ENCODE results near the gene TAF3. TPM values are rescaled to one million over a fixed set of nuclear protein-coding genes. Genes with fewer than 3 reads are reported as not detected.

TAF3 gene
- polyA plus RNA-seq, 1 donor (not counting 4 experiments of a cell fraction or from before 2014, with no cell fraction given) = 2.0 TPM

DNA sequence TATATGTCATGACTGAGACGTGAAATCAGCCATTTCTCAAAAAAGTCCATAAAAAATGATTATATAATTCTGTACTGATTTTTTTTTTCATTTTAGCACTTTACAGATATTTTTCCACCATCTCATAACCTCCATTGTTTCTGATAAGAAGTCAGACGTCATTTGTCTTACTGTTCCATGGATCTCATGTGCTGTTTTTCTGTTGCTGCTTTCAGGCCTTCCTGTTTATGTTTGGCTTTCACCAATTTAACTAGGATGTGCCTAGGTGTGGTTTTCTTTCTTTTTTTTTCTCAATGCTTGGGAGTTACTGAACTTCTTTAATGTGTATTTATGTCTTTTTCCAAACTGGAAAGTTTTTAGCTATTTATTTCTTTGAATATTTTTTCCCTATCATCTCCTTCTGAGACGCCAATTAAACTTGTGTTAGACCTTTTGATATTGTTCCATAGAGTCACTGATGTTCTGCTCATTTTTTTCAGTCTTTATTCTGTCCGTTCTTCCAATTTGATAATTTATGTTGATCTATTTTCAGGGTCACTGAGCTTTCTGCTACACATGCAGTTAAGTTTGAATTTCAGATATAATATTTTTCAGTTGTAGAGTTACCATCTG, 43.3 kb downstream of the TAF3 start:
- no peak overlapping the region for H3K9ac ChIP-seq (ENCODE audit: control insufficient read depth, extremely low read depth, insufficient read depth, low read length)
- no peak overlapping the region for H3K4me3 ChIP-seq (ENCODE audit: control insufficient read depth in 2 of 3, extremely low read depth in 1 of 3, insufficient read depth in 2 of 3, low read depth in 1 of 3, low read length in 3 of 3)
- H3K79me2 ChIP-seq (ENCODE audit: control insufficient read depth, insufficient read depth, low read length) = peaks cover 2% of the 10 kb centered on the region
- no peaks in the 10 kb centered on the region for H4K20me1 ChIP-seq (ENCODE audit: control insufficient read depth, extremely low read depth, insufficient read depth, low read length)
- TF ChIP-seq, protein P1, sequence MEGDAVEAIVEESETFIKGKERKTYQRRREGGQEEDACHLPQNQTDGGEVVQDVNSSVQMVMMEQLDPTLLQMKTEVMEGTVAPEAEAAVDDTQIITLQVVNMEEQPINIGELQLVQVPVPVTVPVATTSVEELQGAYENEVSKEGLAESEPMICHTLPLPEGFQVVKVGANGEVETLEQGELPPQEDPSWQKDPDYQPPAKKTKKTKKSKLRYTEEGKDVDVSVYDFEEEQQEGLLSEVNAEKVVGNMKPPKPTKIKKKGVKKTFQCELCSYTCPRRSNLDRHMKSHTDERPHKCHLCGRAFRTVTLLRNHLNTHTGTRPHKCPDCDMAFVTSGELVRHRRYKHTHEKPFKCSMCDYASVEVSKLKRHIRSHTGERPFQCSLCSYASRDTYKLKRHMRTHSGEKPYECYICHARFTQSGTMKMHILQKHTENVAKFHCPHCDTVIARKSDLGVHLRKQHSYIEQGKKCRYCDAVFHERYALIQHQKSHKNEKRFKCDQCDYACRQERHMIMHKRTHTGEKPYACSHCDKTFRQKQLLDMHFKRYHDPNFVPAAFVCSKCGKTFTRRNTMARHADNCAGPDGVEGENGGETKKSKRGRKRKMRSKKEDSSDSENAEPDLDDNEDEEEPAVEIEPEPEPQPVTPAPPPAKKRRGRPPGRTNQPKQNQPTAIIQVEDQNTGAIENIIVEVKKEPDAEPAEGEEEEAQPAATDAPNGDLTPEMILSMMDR (optimal IDR thresholded peaks at IDR 0.05 in 1 of 3, IDR thresholded peaks at IDR 0.05 in 1 of 3, conservative IDR thresholded peaks at IDR 0.05 in 1 of 3; ENCODE audit: extremely low read depth in 1 of 3, insufficient read depth in 2 of 3, low read length in 3 of 3) = no peak
- TF ChIP-seq EZH2 (IDR thresholded peaks at IDR 0.05; ENCODE audit: low read length) = no peak
- dilution Hi-C loops (cut with MboI; ENCODE audit: extremely low pct_ligation_motif_present, low sequenced_read_pairs) = no loop called here
- DNase-seq (ENCODE audit: low read depth, low spot score) (no peak), FAIRE-seq (no peak)
- H3K4me2 ChIP-seq (ENCODE audit: control insufficient read depth, extremely low read depth, insufficient read depth, low read depth, low read length) = no peak overlapping the region
- no peaks in the 10 kb centered on the region for H3K9me1 ChIP-seq (ENCODE audit: control insufficient read depth, extremely low read depth, insufficient read depth, low read length)
- no peak overlapping the region for H3K27ac ChIP-seq (ENCODE audit: control insufficient read depth, insufficient read depth, low read length)
- H3K9me3 ChIP-seq (ENCODE audit: control insufficient read depth, low read depth, low read length) = no peaks in the 10 kb centered on the region
- no peaks in the 10 kb centered on the region for H3K4me1 ChIP-seq (ENCODE audit: control insufficient read depth, extremely low read depth, insufficient read depth, low read length)
- no peaks in the 10 kb centered on the region for H3K36me3 ChIP-seq (ENCODE audit: control insufficient read depth in 2 of 2, extremely low read depth in 1 of 2, insufficient read depth in 2 of 2, low read length in 2 of 2)
- H2AFZ ChIP-seq (ENCODE audit: control insufficient read depth, low read length) = no peak overlapping the region
- H3K27me3 ChIP-seq (ENCODE audit: control insufficient read depth, extremely low read depth, insufficient read depth, low read length) = no peaks in the 10 kb centered on the region

DNA sequence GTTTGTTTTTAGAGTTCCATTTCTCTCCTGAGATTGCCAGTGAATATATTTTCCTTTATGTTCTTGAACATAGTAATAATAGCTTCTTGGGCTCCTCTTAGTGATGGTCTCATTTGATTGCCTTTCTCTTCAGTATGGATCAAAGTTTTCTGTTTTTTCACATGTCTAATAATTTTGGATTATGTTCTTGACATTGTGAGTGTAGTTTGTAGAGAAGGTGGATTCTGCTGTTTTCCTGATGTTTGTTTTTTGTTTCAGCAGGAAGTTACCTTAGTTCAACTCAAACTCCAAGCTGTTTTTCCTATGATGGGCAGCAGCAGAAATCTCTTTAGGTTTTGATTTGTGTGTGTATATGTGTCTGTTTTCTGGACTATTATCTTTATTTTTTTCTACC, 43.8 kb downstream of the TAF3 start:
- no peak overlapping the region for H3K4me3 ChIP-seq (ENCODE audit: control insufficient read depth in 2 of 3, extremely low read depth in 1 of 3, insufficient read depth in 2 of 3, low read depth in 1 of 3, low read length in 3 of 3)
- H3K9me1 ChIP-seq (ENCODE audit: control insufficient read depth, extremely low read depth, insufficient read depth, low read length) = no peaks in the 10 kb centered on the region
- H3K4me1 ChIP-seq (ENCODE audit: control insufficient read depth, extremely low read depth, insufficient read depth, low read length) = no peaks in the 10 kb centered on the region
- DNase-seq (ENCODE audit: low read depth, low spot score) = no peak
- H3K27ac ChIP-seq (ENCODE audit: control insufficient read depth, insufficient read depth, low read length) = no peak overlapping the region
- H3K4me2 ChIP-seq (ENCODE audit: control insufficient read depth, extremely low read depth, insufficient read depth, low read depth, low read length) = no peak overlapping the region
- no peak overlapping the region for H3K9ac ChIP-seq (ENCODE audit: control insufficient read depth, extremely low read depth, insufficient read depth, low read length)
- dilution Hi-C loops (cut with MboI; ENCODE audit: extremely low pct_ligation_motif_present, low sequenced_read_pairs) = no loop called here
- H3K9me3 ChIP-seq (ENCODE audit: control insufficient read depth, low read depth, low read length) = no peaks in the 10 kb centered on the region
- FAIRE-seq = no peak
- no peaks in the 10 kb centered on the region for H3K27me3 ChIP-seq (ENCODE audit: control insufficient read depth, extremely low read depth, insufficient read depth, low read length)
- peaks cover 2% of the 10 kb centered on the region for H3K79me2 ChIP-seq (ENCODE audit: control insufficient read depth, insufficient read depth, low read length)
- H4K20me1 ChIP-seq (ENCODE audit: control insufficient read depth, extremely low read depth, insufficient read depth, low read length) = no peaks in the 10 kb centered on the region
- H3K36me3 ChIP-seq (ENCODE audit: control insufficient read depth in 2 of 2, extremely low read depth in 1 of 2, insufficient read depth in 2 of 2, low read length in 2 of 2) = no peaks in the 10 kb centered on the region
- TF ChIP-seq EZH2 (IDR thresholded peaks at IDR 0.05; ENCODE audit: low read length) = no peak
- TF ChIP-seq, protein P1 (optimal IDR thresholded peaks at IDR 0.05 in 1 of 3, IDR thresholded peaks at IDR 0.05 in 1 of 3, conservative IDR thresholded peaks at IDR 0.05 in 1 of 3; ENCODE audit: extremely low read depth in 1 of 3, insufficient read depth in 2 of 3, low read length in 3 of 3) = no peak
- H2AFZ ChIP-seq (ENCODE audit: control insufficient read depth, low read length) = no peak overlapping the region

Measured in keratinocyte (primary cell).